GM12878 (cell line): ENCODE results near the gene MVP.

Experiments used
- ETV6 ChIP-seq, 2 experiments: fragments of 450-650 bp in 1 of 2; IDR thresholded peaks in 1 of 2; conservative IDR thresholded peaks in 1 of 2; 2 replicates each; pipeline ENCODE4 v1.6.1; 2014; ENCODE audit warnings: antibody characterized with exemption in 1 of 2, borderline replicate concordance in 1 of 2, low read depth in 1 of 2, mild to moderate bottlenecking in 1 of 2, moderate library complexity in 1 of 2
- NFIC ChIP-seq: IDR thresholded peaks from 2 replicates; pipeline ENCODE4 v1.6.1; 2012; ENCODE audit warnings: low read depth, mild to moderate bottlenecking, inconsistent platforms, low read length, moderate library complexity
- POLR2A ChIP-seq: IDR thresholded peaks from 2 replicates; pipeline ENCODE4 v1.6.1; 2011; ENCODE audit warnings: low read depth, mild to moderate bottlenecking, low read length
- POLR2AphosphoS5 ChIP-seq: IDR thresholded peaks from 2 replicates; pipeline ENCODE4 v1.6.1; 2011; ENCODE audit warnings: mild to moderate bottlenecking, low read length, inconsistent platforms
- PRDM15 ChIP-seq: fragments of 450-650 bp; formaldehyde crosslinking; IDR thresholded peaks from 2 replicates; pipeline ENCODE4 v1.4.0; 2020; ENCODE audit warnings: mild to moderate bottlenecking, moderate library complexity
- REST ChIP-seq: IDR thresholded peaks from 2 replicates; pipeline ENCODE4 v1.6.1; 2012; ENCODE audit warnings: mild to moderate bottlenecking, low read depth, low read length
- ZNF274 ChIP-seq: IDR thresholded peaks from one replicate; pipeline ENCODE4 v1.8.0; 2011; ENCODE audit not compliant: insufficient read length, insufficient read depth
- TF ChIP-seq, protein P1 (sequence below), 3 experiments: IDR thresholded peaks in 2 of 3; conservative IDR thresholded peaks in 1 of 3; 2 replicates each; pipeline ENCODE4 v1.5.1; 2011; ENCODE audit warnings: low read depth in 3 of 3, low read length in 3 of 3, mild to moderate bottlenecking in 3 of 3, control low read depth in 2 of 3, moderate library complexity in 2 of 3, inconsistent platforms in 1 of 3, mixed read lengths in 1 of 3; ENCODE audit not compliant: control insufficient read depth in 2 of 3, insufficient read depth in 1 of 3; ENCODE audit errors: extremely low read depth in 1 of 3
- TF ChIP-seq, protein P2 (sequence below): IDR thresholded peaks from 2 replicates; pipeline ENCODE4 v1.6.1; 2011; ENCODE audit warnings: low read depth, mild to moderate bottlenecking, low read length, moderate library complexity, borderline replicate concordance; ENCODE audit errors: extremely low read depth
- TF ChIP-seq, protein P3 (sequence below): fragments of 450-650 bp; formaldehyde crosslinking; IDR thresholded peaks from 2 replicates; pipeline ENCODE4 v1.5.0; 2022; ENCODE audit warnings: mild to moderate bottlenecking, missing genetic modification characterization

- no peak for TF ChIP-seq POLR2AphosphoS5
- no peak for TF ChIP-seq NFIC
- no peak for TF ChIP-seq POLR2A
- no peak for TF ChIP-seq ZNF274
- TF ChIP-seq ETV6 (conservative IDR thresholded peaks at IDR 0.05 in 1 of 2, IDR thresholded peaks at IDR 0.05 in 1 of 2; ENCODE audit: borderline replicate concordance in 1 of 2, low read depth in 1 of 2): no peak
- TF ChIP-seq REST: no peak
- TF ChIP-seq, protein P1, sequence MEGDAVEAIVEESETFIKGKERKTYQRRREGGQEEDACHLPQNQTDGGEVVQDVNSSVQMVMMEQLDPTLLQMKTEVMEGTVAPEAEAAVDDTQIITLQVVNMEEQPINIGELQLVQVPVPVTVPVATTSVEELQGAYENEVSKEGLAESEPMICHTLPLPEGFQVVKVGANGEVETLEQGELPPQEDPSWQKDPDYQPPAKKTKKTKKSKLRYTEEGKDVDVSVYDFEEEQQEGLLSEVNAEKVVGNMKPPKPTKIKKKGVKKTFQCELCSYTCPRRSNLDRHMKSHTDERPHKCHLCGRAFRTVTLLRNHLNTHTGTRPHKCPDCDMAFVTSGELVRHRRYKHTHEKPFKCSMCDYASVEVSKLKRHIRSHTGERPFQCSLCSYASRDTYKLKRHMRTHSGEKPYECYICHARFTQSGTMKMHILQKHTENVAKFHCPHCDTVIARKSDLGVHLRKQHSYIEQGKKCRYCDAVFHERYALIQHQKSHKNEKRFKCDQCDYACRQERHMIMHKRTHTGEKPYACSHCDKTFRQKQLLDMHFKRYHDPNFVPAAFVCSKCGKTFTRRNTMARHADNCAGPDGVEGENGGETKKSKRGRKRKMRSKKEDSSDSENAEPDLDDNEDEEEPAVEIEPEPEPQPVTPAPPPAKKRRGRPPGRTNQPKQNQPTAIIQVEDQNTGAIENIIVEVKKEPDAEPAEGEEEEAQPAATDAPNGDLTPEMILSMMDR (IDR thresholded peaks at IDR 0.05 in 2 of 3, conservative IDR thresholded peaks at IDR 0.05 in 1 of 3; ENCODE audit: control insufficient read depth in 2 of 3, extremely low read depth in 1 of 3, insufficient read depth in 1 of 3, low read depth in 3 of 3, low read length in 3 of 3): no peak
- TF ChIP-seq, protein P2, sequence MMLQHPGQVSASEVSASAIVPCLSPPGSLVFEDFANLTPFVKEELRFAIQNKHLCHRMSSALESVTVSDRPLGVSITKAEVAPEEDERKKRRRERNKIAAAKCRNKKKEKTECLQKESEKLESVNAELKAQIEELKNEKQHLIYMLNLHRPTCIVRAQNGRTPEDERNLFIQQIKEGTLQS: no peak
- TF ChIP-seq, protein P3, sequence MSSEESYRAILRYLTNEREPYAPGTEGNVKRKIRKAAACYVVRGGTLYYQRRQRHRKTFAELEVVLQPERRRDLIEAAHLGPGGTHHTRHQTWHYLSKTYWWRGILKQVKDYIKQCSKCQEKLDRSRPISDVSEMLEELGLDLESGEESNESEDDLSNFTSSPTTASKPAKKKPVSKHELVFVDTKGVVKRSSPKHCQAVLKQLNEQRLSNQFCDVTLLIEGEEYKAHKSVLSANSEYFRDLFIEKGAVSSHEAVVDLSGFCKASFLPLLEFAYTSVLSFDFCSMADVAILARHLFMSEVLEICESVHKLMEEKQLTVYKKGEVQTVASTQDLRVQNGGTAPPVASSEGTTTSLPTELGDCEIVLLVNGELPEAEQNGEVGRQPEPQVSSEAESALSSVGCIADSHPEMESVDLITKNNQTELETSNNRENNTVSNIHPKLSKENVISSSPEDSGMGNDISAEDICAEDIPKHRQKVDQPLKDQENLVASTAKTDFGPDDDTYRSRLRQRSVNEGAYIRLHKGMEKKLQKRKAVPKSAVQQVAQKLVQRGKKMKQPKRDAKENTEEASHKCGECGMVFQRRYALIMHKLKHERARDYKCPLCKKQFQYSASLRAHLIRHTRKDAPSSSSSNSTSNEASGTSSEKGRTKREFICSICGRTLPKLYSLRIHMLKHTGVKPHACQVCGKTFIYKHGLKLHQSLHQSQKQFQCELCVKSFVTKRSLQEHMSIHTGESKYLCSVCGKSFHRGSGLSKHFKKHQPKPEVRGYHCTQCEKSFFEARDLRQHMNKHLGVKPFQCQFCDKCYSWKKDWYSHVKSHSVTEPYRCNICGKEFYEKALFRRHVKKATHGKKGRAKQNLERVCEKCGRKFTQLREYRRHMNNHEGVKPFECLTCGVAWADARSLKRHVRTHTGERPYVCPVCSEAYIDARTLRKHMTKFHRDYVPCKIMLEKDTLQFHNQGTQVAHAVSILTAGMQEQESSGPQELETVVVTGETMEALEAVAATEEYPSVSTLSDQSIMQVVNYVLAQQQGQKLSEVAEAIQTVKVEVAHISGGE (CRISPR knock-in tag): no peak
- no peak for TF ChIP-seq PRDM15 (CRISPR knock-in tag)
Observed at GRCh38 chr16:29774730-29775129, 45.5 kb upstream of the MVP start.
